K562 (cell line): ENCODE measurements around the gene SEC61A1. TPM values are rescaled to one million over a fixed set of nuclear protein-coding genes. Genes with fewer than 3 reads are reported as not detected.

Experiments
- ATAC-seq: fragments of 200-7000 bp; cut with Tn5 transposase; 3 replicates; pipeline ENCODE4 v1.9.1; 2020; ENCODE audit warnings: moderate library complexity
- BruUV-seq: library from RNA; stranded (reverse); fragments of 400-500 nt; replicated peaks from 2 replicates; lab custom pipeline; 2021; lab: Mats Ljungman, UMichigan
- CTCF ChIA-PET: fragments of 300-600 bp; formaldehyde crosslinking; extraction: SDS; loops from one replicate; lab custom pipeline; 2021; ENCODE audit warnings: low intra/inter-chr PET ratio; lab: Yijun Ruan, JAX
- POLR2A ChIA-PET: fragments of 300-600, 350-650 bp; sonication (Branson Sonifier 250); formaldehyde crosslinking; extraction: SDS; loops from one replicate; lab custom pipeline; 2021; ENCODE audit warnings: antibody characterized with exemption, inconsistent platforms; lab: Yijun Ruan, JAX
- DNase-seq, 4 experiments: peaks; one replicate each; pipeline versions ENCODE4 v3.0.0 to v3.0.0-alpha.2; 2011 to 2018; ENCODE audit warnings: low spot score in 3 of 4, mixed read lengths in 3 of 4; ENCODE audit errors: extremely low read depth in 1 of 4
- FAIRE-seq: peaks from 2 replicates; lab custom pipeline; 2011; peaks lifted over from hg19 to GRCh38; lab: Jason Lieb, UNC
- H2AFZ ChIP-seq: 2 replicates; pipeline ENCODE4 v1.6.0; 2011; ENCODE audit warnings: low read depth, low read length, control low read depth, inconsistent platforms
- H3K27ac ChIP-seq: fragments of 200-600 bp; 3 replicates; pipeline ENCODE4 v1.8.0; 2011; ENCODE audit warnings: low read depth, mild to moderate bottlenecking, control low read depth, inconsistent platforms, low read length, moderate library complexity, mixed read lengths; ENCODE audit errors: extremely low read depth
- H3K27me3 ChIP-seq, 2 experiments: fragments of 300-600 bp in 1 of 2; 2 replicates in 1 of 2; 3 replicates in 1 of 2; pipeline versions ENCODE4 v1.6.0 to v1.8.0; 2011; ENCODE audit warnings: inconsistent platforms in 2 of 2, low read length in 2 of 2, mild to moderate bottlenecking in 1 of 2, mixed read lengths in 1 of 2, moderate library complexity in 1 of 2; ENCODE audit not compliant: control insufficient read depth in 2 of 2, insufficient read depth in 2 of 2
- H3K36me3 ChIP-seq: fragments of 300-600 bp; 3 replicates; pipeline ENCODE4 v1.8.0; 2011; ENCODE audit warnings: mild to moderate bottlenecking, low read length, inconsistent platforms; ENCODE audit not compliant: control insufficient read depth, insufficient read depth
- H3K4me1 ChIP-seq, 2 experiments: fragments of 200-600 bp in 1 of 2; replicated peaks in 1 of 2; 2 replicates in 1 of 2; 3 replicates in 1 of 2; pipeline versions ENCODE4 v1.5.1 to v1.8.0; 2011; ENCODE audit warnings: inconsistent platforms in 2 of 2, low read length in 2 of 2, mild to moderate bottlenecking in 1 of 2, mixed read lengths in 1 of 2, moderate library complexity in 1 of 2; ENCODE audit not compliant: control insufficient read depth in 2 of 2, insufficient read depth in 2 of 2
- H3K4me2 ChIP-seq: 2 replicates; pipeline ENCODE4 v1.6.1; 2011; ENCODE audit warnings: low read length, control low read depth, inconsistent platforms, mixed read lengths; ENCODE audit not compliant: insufficient read depth
- H3K4me3 ChIP-seq: fragments of 200-600 bp; sonication (generic), shearing (Covaris generic); 2 replicates; pipeline ENCODE4 v1.5.1; 2016; ENCODE audit warnings: control low read depth, inconsistent platforms
- H3K79me2 ChIP-seq: fragments of 200-600 bp; 3 replicates; pipeline ENCODE4 v1.8.0; 2011; ENCODE audit warnings: low read length, inconsistent platforms; ENCODE audit not compliant: control insufficient read depth, insufficient read depth
- H3K9ac ChIP-seq, 2 experiments: 2 replicates each; pipeline versions ENCODE4 v1.6.0 to v1.6.1; 2011; ENCODE audit warnings: low read depth in 2 of 2, low read length in 2 of 2, control low read depth in 1 of 2, inconsistent platforms in 1 of 2, mild to moderate bottlenecking in 1 of 2, mixed read lengths in 1 of 2; ENCODE audit not compliant: insufficient read depth in 1 of 2
- H3K9me1 ChIP-seq: one replicate; pipeline ENCODE4 v1.6.0; 2011; ENCODE audit warnings: inconsistent platforms, mild to moderate bottlenecking, low read length, moderate library complexity; ENCODE audit not compliant: control insufficient read depth, insufficient read depth
- H3K9me3 ChIP-seq: replicated peaks from 2 replicates; pipeline ENCODE4 v1.5.1; 2011; ENCODE audit warnings: low read depth, low read length, inconsistent platforms; ENCODE audit not compliant: control insufficient read depth, insufficient read depth
- H4K20me1 ChIP-seq: replicated peaks from 2 replicates; pipeline ENCODE4 v1.6.1; 2011; ENCODE audit warnings: low read length, inconsistent platforms, mixed read lengths; ENCODE audit not compliant: control insufficient read depth, insufficient read depth
- ETS2 ChIP-seq: IDR thresholded peaks from 2 replicates; pipeline ENCODE4 v1.6.1; 2016; ENCODE audit warnings: borderline replicate concordance, missing genetic modification characterization, mild to moderate bottlenecking, moderate library complexity, missing compliant biosample characterization; ENCODE audit not compliant: poor library complexity, severe bottlenecking
- GATA2 ChIP-seq: sonication (generic); formaldehyde crosslinking; IDR thresholded peaks from 2 replicates; pipeline ENCODE4 v1.4.0; 2020; ENCODE audit warnings: mild to moderate bottlenecking, missing genetic modification reagents
- HMGN3 ChIP-seq: IDR thresholded peaks from 2 replicates; pipeline ENCODE4 v1.6.1; 2011; ENCODE audit warnings: borderline replicate concordance, low read depth, mild to moderate bottlenecking, mixed read lengths, low read length; ENCODE audit not compliant: insufficient read length; ENCODE audit errors: extremely low read depth
- MNT ChIP-seq, 2 experiments: fragments of 450-650 bp; conservative IDR thresholded peaks; 2 replicates each; pipeline ENCODE4 v1.6.1; 2017; ENCODE audit warnings: mild to moderate bottlenecking in 2 of 2, moderate library complexity in 2 of 2
- NCOA4 ChIP-seq: fragments of 450-650 bp; IDR thresholded peaks from 2 replicates; pipeline ENCODE4 v1.6.1; 2018; ENCODE audit warnings: mild to moderate bottlenecking; ENCODE audit not compliant: partially characterized antibody
- PURB ChIP-seq: sonication (generic); formaldehyde crosslinking; IDR thresholded peaks from 2 replicates; pipeline ENCODE4 v1.9.0; 2021; ENCODE audit warnings: low read depth, mild to moderate bottlenecking, missing genetic modification reagents
- SAP30 ChIP-seq: fragments of 200-600 bp; sonication (generic); IDR thresholded peaks from 2 replicates; pipeline ENCODE4 v1.6.1; 2012; ENCODE audit warnings: borderline replicate concordance, low read depth, mild to moderate bottlenecking, moderate library complexity, low read length, control low read depth, inconsistent platforms; ENCODE audit not compliant: insufficient read depth, poor library complexity, severe bottlenecking
- SIX5 ChIP-seq, 2 experiments: IDR thresholded peaks; 2 replicates each; pipeline ENCODE4 v1.6.1; 2011; ENCODE audit warnings: low read length in 2 of 2, borderline replicate concordance in 1 of 2, low read depth in 1 of 2, mild to moderate bottlenecking in 1 of 2, moderate library complexity in 1 of 2; ENCODE audit not compliant: insufficient read depth in 1 of 2
- ZNF384 ChIP-seq: IDR thresholded peaks from 2 replicates; pipeline ENCODE4 v1.6.1; 2012; ENCODE audit warnings: low read depth, low read length, improper control_type of control experiment
- ZNF395 ChIP-seq: fragments of 200-800 bp; sonication (Bioruptor generic); IDR thresholded peaks from 2 replicates; pipeline ENCODE4 v1.6.1; 2017; ENCODE audit warnings: missing genetic modification characterization, missing compliant biosample characterization
- WGBS: fragments of 100-300 bp; shearing (Covaris generic); methylation state at CpG from one replicate; pipeline ENCODE4 v1.1.6; 2016; ENCODE audit warnings: low coverage, mixed read lengths; ENCODE audit not compliant: insufficient coverage; ENCODE audit errors: missing lambda C conversion rate; 5-methylcytosine and 5-hydroxymethylcytosine counted together
- in situ Hi-C: fragments of 300-500 bp; cut with MboI; formaldehyde crosslinking; loops from 4 replicates; pipeline ENCODE4 v1.15.0; 2018; ENCODE audit warnings: inconsistent platforms, mixed read lengths
- intact Hi-C: fragments of 100-400 bp; cut with micrococcal nuclease; formaldehyde crosslinking; loops from 2 replicates; pipeline ENCODE4 v1.14.2; 2022
- polyA plus RNA-seq, 8 experiments: library from polyadenylated mRNA; depleted of rRNA in 4 of 8; stranded (reverse) in 5 of 8; unstranded in 3 of 8; fragments of >200 nt; fragmentation: Nextera tagmentation in 2 of 8; fragmentation: Illumina TruSeq in 1 of 8; extraction: Ambion mirVana in 2 of 8; extraction: Trizol in 1 of 8; gene quantifications; 2 replicates each; pipeline versions ENCODE4 v1.2.1 to v1.2.3, GENCODE V29; 2011 to 2014; ENCODE audit warnings: inconsistent platforms in 1 of 8, missing spikeins in 1 of 8
- total RNA-seq, 7 experiments: library from RNA; depleted of rRNA in 6 of 7; stranded (reverse); fragments of >200 nt in 6 of 7; fragmentation: Illumina TruSeq in 2 of 7; extraction: Trizol in 2 of 7; gene quantifications; 2 replicates each; pipeline versions ENCODE4 v1.2.1 to v1.2.3, GENCODE V29; 2011 to 2021; ENCODE audit warnings: low replicate concordance in 1 of 7
- TF ChIP-seq, protein P1 (sequence below): fragments of 450-650 bp; IDR thresholded peaks from one replicate; pipeline ENCODE4 v1.6.1; 2018; ENCODE audit warnings: mild to moderate bottlenecking, moderate library complexity; ENCODE audit not compliant: partially characterized antibody
- TF ChIP-seq, protein P2 (sequence below): fragments of 450-650 bp; formaldehyde crosslinking; IDR thresholded peaks from 2 replicates; pipeline ENCODE4 v1.4.0; 2022; ENCODE audit warnings: mild to moderate bottlenecking, moderate library complexity

Gene SEC61A1
- total and polyA plus RNA-seq, 9 of the 15 experiments (the other 6 are each of a cell fraction or from before 2014, with no cell fraction given) = 1.9 to 140 (median 79.1) TPM

- whole genome bisulfite sequencing = 88% methylated on average over 5 of the region's 8 CpGs
- no TSS peak for BruUV-seq
- no peak overlapping the region for H3K4me3 ChIP-seq
- CTCF ChIA-PET = no interaction called here
- POLR2A ChIA-PET = no interaction called here
- H3K9me3 ChIP-seq = no peaks in the 10 kb centered on the region
- H3K4me2 ChIP-seq = no peak overlapping the region
- FAIRE-seq (no peak), ATAC-seq (no peak), DNase-seq (no peak)
- no peak overlapping the region for H3K9ac ChIP-seq
- peaks cover 36% of the 10 kb centered on the region for H3K79me2 ChIP-seq
- H2AFZ ChIP-seq = no peak overlapping the region
- no peaks in the 10 kb centered on the region for H4K20me1 ChIP-seq
- H3K27ac ChIP-seq = no peak overlapping the region
- TF ChIP-seq GATA2 (CRISPR knock-in tag) (no peak), PURB (CRISPR knock-in tag) (no peak), ZNF384 (no peak), ZNF395 (no peak), SAP30 (no peak), SIX5 (IDR thresholded peaks at IDR 0.05; ENCODE audit: borderline replicate concordance in 1 of 2, insufficient read depth in 1 of 2, low read depth in 1 of 2, low read length in 2 of 2) (no peak), HMGN3 (no peak), NCOA4 (no peak), MNT (conservative IDR thresholded peaks at IDR 0.05) (no peak), ETS2 (no peak)
- TF ChIP-seq, protein P1, sequence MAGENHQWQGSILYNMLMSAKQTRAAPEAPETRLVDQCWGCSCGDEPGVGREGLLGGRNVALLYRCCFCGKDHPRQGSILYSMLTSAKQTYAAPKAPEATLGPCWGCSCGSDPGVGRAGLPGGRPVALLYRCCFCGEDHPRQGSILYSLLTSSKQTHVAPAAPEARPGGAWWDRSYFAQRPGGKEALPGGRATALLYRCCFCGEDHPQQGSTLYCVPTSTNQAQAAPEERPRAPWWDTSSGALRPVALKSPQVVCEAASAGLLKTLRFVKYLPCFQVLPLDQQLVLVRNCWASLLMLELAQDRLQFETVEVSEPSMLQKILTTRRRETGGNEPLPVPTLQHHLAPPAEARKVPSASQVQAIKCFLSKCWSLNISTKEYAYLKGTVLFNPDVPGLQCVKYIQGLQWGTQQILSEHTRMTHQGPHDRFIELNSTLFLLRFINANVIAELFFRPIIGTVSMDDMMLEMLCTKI = no peak
- TF ChIP-seq, protein P2, sequence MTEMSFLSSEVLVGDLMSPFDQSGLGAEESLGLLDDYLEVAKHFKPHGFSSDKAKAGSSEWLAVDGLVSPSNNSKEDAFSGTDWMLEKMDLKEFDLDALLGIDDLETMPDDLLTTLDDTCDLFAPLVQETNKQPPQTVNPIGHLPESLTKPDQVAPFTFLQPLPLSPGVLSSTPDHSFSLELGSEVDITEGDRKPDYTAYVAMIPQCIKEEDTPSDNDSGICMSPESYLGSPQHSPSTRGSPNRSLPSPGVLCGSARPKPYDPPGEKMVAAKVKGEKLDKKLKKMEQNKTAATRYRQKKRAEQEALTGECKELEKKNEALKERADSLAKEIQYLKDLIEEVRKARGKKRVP (CRISPR knock-in tag) = no peak
- H3K9me1 ChIP-seq = no peaks in the 10 kb centered on the region
- no peaks in the 10 kb centered on the region for H3K27me3 ChIP-seq
- in situ Hi-C loops (no loop called here), intact Hi-C loops (no loop called here)
- peaks cover 0 to 4% of the 10 kb centered on the region in 2 experiments; a peak in 2 of 5 replicates for H3K4me1 ChIP-seq
- peaks cover 83% of the 10 kb centered on the region for H3K36me3 ChIP-seq
Measured at GRCh38 chr3:128107834-128108233, 55.6 kb downstream of the SEC61A1 start.
